GM21447 (cell line): ENCODE results near the gene PDE4B.
A peak's percentile ranks its signal among the peaks of the same experiment; 100 is the strongest.
"Not testable (repeated sequence)": the region's sequence is repeated elsewhere in the genome, so short reads cannot be mapped to it uniquely, and the experiment has no call there.

ENCODE experiments used
- ATAC-seq: cut with Tn5 transposase; IDR thresholded peaks from one replicate; pipeline ENCODE4 v1.9.1; 2021; ENCODE audit not compliant: unreplicated experiment

The PDE4B gene

DNA sequence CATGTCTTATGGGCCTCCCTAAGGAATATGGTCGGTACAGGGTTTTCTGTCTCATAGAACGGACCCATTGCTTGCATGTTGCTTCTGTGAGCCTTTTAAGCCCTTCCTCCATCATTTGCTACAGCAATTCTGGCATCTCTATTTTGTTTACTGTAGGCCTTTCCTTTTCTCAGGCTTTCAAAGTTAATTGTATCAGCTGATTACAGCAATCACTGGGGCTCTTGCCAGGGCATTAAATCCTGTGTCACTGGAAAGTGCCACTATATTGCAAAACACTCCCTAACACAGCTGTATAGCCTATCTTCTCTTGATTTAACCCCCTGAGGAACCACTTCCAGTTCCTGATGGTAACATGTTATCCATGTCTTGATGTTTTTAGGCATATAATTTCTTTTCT, 156.5 kb downstream of the PDE4B start:
- no peak for ATAC-seq

DNA sequence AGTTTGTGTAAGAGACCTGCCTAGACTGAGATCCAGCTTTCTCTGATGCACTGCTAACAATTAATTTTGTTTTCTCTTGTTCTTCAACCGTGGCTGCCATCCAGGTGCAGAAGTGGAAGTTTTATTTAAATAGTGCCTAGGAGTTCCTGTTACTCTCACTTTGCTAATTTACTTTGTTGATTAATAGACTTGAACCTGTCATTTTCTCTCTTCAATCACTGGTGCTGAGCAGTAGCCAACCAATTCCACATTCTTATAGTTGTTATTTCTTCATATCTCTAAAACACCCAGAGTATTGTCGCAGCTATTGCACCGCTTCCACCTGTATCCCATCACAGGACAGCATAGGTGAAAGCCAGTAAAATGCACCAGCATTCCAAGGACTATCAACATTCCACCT, 157.2 kb downstream of the PDE4B start:
- ATAC-seq: no peak

DNA sequence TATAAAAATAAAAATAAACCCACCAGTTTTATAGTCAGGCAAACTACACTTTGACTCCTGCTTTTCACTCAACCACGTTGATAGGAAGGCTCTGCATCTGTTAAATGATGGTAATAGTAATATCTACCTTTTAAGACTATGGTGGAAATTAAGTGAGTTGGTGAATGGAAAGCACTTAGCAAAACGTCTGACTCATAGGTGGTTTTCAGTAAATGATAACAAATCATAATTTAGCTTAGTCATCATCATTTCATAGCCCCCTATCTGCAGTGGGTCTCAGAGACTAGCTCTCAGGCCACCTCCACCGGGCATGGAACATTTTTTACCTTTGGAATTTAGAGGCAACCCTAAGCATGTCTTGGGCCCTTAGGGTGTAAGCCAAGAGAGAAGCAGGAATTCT, 160.0 kb downstream of the PDE4B start:
- no peak for ATAC-seq

DNA sequence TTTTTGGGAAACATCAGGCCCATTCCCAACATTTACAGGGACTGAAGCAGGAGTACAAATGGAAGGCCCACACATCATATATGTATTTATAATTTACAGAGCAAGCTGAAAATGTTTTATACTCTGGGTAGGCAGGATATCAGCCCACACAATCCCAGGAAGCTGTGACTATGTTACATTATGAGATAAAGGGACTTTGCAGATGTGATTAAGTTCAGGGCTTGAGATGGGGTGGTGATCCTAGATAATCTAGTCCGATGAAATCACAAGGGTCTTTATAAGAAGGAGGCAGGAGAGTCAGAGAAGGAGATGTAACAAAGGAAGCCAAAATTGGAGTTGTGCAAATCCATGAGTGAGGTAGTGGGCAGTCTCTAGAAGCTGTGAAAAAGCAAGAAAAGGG, 160.5 kb downstream of the PDE4B start:
- ATAC-seq: no peak

DNA sequence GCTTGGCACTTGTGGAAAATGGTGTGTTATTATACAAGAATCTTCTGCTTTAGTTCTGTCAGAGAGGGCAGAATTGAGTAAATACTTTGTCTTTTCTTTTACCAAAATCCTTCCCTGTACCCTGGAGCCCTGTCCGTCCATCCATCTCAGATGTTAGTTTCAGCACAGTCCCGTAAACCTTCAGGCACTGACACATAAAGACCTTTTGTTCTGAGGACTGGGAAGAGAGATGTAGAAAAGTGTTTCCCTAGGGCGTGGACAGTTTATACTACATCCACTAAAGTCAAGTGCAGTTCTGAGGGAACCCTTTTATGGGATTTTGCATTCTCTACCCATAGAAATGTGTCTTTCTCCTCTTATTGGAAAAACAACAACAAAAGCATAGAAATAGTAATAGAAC, 162.4 kb downstream of the PDE4B start:
- ATAC-seq: no peak

DNA sequence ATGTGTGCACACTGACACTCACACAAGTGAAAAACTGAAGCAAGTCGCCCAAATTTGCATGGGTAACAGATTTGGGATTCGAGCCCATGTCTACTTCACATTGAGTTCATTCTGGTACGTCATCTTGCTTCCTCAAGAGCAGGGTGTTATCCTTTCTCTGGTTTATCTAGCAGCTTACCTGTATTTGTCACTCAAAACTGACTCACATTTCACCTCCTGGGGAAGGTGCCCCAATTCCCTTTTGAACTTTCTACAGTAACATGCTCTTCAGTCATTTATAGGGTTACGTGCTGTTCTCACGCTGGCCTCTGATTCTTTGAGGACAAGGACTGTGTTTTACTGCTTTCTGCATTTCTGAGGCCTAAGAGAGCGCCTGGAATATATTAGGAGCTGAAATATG, 162.8 kb downstream of the PDE4B start:
- ATAC-seq: no peak

DNA sequence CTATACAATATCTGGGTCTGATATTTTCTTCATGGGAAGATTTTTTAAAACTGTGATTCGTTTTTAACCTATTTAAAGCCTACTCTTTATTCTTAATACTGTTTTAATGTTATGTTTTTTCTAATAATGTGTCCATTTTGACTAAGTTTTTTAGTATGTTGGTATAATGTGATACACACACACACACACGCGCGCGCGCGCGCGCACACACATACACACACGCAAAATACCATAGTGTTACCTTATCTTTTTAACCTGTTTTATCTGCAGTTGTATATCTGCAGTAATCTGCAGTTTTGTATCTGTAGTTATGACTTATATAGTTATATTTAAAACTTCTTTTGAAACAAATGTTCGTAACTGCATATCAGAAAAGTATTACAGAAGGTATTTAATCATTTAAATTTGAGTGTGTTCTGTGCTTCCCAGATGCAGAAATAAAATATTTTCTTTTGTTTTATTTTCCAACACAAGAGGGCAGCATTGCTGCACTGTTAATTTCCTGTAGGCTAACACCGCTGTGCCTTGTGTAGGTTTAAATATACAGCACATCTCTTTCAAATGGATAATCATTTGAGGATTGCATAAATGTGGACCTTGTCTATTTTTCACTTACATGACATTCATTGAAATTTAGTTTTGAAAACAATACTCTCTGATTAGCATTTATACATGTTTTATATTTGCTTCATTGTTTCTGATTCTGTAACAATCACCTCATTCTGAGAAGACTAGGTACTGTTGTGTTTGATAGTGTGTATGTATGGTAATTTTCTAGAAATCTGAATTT, 166.1 kb downstream of the PDE4B start:
- ATAC-seq: peak; percentile 64

DNA sequence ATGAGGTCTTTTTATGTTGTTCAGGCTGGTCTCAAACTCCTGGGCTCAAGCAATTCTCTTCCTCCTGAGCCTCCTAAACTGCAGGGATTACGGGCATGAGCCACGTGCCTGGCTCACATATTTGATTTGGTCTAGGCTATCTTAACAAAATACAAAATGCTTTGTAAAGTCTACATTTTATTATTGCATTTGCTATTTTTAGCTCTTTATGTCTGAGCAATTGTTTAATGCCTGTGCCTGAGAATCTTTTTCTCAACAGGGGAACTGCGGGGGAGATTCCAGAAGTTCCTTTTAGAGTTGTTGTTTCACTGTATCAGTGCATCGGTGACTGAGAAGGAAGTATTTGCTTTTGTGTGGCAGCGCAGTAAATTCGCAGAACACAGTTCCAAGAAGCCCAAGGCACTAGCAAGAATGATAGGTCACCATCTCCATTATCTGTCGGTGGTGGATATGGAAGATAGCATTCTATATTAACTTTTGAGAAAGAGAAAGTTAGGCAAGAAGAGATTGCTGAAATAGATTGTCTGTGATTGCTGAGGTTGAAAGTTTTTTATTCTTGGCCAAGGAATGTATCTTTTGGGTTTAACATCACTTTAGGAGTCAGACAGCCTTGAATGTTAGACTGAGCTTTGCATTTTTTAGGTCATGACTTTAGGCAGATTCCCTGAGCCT, 167.3 kb downstream of the PDE4B start:
- no peak for ATAC-seq

DNA sequence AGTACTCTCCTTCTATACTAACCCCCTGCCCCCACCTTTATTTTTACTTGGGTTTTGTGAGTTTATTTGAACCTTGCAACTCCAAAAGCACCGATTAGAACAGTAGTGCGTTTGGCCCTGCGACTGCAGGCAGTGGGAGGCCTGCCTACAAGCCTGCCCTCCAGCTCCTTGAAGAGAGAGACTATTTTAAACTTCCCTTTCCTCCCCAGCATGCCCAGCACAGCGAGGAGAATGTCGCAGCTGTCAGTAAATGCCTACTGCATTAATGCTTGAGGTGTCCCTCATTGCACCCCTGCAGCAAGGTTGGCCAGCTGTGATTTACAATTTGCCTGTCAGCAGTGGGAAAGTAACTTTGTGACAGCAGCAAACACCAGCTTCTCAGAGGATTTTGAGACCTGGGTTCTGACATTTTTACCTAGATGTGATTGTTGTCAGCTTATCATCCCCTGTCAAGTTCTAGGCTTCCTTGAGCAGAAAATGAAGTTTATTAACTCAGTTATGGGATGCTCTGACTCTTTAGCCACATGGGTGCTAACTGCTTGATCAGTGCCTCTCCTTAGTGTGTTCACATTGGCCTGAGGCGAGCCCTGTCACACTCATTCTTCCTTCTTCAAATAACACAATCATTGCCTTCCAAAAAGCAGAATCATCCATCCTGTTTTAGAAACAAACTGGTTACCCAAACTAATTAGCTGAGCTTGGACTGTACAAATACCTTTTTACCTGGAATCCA, 170.6 kb downstream of the PDE4B start:
- ATAC-seq: no peak

DNA sequence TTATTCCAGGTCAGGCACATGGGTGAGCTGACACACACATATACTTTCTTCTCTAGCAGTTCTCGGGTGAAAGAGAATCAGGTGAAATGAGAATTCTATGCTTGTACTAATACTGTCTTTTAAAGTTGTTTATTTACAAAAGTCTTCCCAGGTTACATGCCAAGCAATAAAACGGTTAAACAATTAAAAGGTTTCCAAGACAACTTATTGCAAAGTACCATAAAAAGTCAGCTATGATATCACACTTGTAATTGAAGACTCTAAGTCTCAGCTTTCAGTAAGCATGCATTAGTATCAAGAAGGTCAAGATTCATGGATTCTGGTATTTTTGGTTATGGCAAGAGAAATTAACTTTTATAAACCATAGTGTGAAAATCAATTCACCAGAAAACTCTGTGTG, 171.4 kb downstream of the PDE4B start:
- ATAC-seq: no peak

DNA sequence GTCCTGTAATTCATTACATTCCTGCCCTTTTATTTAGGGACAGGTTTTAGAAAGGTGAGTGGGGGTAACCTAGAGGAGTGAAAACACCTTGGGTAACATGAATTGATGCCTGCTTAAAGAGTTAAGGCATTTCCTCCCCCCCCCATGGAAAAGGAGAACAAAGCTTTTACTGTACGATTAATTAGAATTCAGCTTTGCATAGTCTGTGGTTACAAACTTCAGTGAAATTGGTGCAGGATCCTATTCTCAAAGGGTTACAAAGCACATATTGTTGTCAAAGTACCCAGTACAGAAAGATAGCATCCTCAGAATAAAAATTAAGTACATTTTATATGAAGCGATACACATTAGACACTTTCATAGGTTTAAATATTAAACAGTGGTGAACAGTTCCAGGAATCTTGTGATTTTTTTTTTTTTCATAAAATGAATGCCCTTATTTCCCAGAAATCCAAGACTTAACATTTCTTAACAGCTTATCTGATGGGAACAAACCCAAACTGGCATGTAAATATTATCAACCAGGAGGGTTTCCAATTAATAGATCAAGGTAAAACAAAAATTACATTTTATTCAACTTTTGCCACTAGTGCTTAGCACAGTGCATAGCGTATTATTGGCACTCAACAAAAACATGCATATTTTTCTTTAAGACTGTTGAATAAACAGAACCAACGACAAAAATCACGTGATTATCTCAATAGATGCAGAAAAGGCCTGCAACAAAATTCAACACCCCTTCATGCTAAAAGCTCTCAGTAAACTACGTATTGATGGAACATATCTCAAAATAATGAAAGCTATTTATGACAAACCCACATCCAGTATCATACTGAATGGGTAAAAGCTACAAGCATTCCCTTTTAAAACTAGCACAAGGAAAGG, 172.7 kb downstream of the PDE4B start:
- no peak for ATAC-seq

DNA sequence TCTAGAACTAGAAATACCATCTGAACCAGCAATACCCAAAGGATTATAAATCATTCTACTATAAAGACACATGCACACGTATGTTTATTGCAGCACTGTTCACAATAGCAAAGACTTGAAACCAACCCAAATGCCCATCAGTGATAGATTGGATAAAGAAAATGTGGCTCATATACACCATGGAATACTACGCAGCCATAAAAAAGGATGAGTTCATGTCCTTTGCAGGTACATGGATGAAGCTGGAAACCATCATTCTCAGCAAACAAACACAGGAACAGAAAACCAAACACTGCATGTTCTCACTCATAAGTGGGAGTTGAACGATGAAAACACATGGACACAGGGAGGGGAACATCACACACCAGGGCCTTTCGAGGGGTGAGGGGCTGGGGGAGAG, 174.8 kb downstream of the PDE4B start:
- ATAC-seq: not testable (repeated sequence)

DNA sequence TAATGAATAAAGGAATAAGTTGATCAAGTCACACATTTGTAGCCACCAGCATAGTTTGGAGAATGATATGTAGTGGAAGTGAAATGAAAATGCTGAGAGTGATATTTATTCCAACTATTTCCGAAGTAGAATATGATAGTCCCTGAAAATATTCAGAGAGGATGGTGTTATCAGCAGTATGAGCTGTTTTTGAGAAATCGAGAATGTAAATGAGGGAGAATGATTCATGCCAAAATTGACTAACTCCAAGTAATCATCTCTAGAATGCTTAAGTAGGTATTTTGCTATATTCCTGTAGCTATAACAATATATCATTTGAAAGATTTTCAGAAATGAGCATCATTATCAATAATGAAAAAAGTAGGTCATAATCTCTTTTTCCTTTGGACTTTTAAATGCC, 178.9 kb downstream of the PDE4B start:
- no peak for ATAC-seq

DNA sequence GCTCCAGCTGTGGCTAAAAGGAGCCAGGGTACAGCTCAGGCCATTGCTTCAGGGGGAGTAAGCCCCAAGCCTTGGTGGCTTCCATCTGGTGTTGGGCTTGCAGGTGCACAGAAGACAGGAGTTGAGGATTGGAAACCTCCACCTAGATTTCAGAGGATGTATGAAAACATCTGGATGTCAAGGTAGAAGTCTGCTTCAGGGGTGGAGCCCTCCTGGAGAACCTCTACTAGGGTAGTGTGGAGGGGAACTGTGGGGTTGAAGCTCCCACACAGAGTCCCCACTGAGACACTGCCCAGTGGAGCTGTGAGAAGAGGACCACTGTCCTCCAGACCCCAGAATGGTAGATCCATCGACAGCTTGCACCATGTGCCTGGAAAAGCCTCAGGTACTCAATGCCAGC, 183.0 kb downstream of the PDE4B start:
- no peak for ATAC-seq

DNA sequence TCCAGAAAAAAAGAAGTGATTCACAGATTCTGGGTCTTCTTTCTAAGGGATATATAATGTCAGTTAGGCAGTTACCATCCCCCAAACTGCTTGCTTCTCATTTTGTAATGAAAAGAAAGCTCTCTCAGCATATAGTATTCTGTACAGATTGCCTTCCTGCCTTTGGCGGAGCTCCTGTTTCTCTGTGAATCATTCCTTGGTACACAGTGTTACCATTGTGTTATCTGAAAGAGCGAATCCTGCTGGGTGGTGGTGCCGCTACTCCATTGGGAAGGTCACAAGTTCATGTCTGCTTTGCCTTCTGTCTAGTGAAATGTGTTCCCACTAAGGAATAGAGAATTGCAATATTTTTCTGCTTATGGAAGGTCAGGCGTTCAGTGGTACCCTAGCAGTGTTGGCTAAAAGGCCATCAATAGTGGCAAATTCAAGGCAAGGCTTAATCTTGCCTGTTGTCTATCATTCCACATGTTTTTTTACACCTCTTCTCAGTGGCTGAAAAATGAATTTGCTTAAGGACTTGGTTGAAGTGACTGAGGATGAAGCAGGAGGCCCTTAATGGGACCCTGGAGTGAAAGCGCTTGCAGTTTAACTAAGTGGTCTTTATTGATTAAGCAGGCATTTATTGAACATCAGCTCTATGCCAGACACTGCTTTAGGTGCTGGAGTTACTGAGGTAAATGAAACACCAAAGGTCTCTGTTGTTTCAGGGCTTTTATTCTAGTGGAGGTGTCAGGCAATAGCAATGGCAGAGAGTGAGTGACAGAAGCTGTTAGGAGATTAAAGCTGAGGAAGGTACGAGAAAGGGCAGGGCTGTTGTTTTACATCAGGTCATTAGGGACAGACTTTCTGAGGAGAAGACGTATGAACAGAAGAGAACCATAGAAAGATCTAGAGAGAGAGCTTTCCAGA, 186.7 kb downstream of the PDE4B start:
- no peak for ATAC-seq

DNA sequence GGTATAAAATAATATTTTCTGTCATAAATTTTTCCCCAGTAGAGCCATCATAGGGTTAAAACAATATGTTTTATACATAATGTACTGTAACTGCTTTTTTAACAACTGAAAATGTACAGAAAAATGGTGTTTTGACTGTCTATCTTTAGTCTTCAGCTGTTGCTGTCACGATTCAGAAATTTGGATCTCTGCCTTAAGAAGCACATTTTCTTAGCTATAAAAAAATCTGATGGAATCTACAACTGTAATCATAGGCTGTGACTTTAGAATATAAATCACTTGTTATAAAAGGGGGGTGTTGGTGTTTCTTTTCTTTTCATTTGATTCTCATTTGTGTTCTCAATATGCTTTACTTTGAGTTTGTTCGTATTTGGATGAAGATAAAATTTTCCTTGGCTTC, 187.5 kb downstream of the PDE4B start:
- no peak for ATAC-seq

DNA sequence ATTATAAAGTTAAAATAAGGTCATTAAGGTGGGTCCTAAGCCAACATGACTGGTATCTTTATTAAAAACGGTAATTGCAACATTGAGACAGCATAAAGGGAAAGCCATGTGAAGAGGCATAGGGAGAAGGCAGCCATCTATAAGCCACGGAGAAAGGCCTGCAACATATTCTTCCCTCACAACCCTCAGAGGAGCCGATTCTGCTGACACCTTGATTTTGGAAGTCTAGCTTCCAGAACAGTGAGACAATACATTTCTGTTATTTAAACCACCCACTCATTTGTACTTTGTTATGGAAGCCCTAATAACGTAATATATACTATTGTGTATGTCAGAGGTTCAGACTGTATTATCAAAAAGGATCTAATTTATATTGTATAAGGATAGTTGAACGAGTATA, 190.8 kb downstream of the PDE4B start:
- ATAC-seq: no peak

DNA sequence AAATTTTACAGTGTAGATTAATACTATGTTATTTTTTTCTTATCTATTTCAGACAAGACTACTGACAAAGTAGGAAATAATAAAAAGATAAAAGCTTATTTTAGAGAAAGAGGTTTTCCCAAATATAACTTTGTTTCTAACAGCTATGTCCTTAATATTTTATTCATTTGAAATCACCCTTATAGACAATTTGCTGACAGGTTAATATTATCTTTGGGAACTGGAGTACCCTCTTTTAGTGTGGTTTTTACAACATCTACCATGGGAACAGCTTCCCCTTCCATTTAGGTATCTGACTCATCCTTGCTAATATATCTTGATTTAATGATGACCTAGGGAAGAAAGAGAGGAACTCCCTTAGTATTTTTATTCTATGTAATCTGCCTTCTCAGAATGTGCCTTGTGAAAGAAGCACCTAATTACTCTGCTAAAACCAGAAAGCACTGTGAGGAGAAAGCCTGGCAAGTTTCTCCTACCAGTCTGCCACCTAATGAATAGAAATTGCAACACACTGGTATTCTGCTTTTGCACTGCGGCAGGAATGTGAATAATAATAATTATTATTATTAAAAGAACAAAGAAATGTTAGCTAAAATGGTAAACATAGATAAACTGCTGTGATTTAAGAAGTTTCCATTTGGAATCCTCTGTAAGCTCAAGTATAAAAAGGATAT, 192.8 kb downstream of the PDE4B start:
- ATAC-seq: no peak

DNA sequence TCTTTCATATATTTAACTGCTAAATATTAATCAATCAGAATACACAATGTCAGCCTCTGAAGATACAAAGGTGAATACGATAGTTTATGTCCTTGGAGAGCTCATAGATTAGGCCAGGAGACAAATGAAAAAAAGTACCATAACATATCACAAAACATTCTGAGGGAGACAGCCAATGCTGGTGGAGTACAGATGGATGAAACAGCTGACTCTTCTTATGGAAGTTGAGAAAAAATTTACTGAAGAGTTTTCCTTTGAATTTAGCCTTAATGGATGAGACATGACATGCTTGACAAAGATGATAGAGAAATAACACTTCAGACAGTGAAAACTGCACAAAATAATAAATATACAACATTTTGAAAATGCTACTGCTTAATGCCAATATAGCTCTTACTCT, 193.5 kb downstream of the PDE4B start:
- ATAC-seq: no peak

DNA sequence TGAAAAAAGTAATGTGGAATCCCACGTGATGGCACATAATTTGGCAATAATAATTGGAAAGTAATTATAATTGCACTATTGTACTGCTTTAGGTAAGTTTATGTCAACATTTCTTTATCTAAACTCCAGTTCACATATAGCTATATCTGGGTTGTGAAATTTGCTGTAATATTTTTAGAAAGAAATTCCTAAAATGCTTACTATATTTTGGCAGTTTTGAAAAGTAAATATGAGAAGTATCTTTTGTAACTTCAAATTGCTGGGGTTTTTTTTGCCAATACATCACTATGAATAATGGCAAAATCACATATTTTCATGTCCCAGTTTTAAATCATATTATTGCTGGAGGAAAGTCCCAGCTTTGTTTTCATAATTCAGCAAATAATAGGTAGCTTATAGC, 197.5 kb downstream of the PDE4B start:
- no peak for ATAC-seq
